HG03108 (cell line): ENCODE results near the gene PTPRN2.
"Not testable (repeated sequence)": the region's sequence is repeated elsewhere in the genome, so short reads cannot be mapped to it uniquely, and the experiment has no call there.

ENCODE experiments used
- ATAC-seq: cut with Tn5 transposase; IDR thresholded peaks from one replicate; pipeline ENCODE4 v1.9.1; 2021; ENCODE audit warnings: moderate library complexity; ENCODE audit not compliant: unreplicated experiment

PTPRN2 gene

GRCh38 chr7:158289231-158289630 lies 298.4 kb downstream of the PTPRN2 start:
- no peak for ATAC-seq

GRCh38 chr7:158286210-158286609 lies 301.4 kb downstream of the PTPRN2 start:
- no peak for ATAC-seq

GRCh38 chr7:158285383-158285770 lies 302.2 kb downstream of the PTPRN2 start:
- no peak for ATAC-seq

GRCh38 chr7:158284617-158285382 lies 302.8 kb downstream of the PTPRN2 start:
- ATAC-seq = no peak

- ATAC-seq = no peak
These were observed 303.5 kb downstream of the PTPRN2 start for GRCh38 chr7:158284121-158284520.

GRCh38 chr7:158283016-158283974 lies 304.3 kb downstream of the PTPRN2 start:
- no peak for ATAC-seq

- no peak for ATAC-seq
These were observed 305.1 kb downstream of the PTPRN2 start for GRCh38 chr7:158282461-158283001.

- ATAC-seq = no peak
These were observed 306.2 kb downstream of the PTPRN2 start for GRCh38 chr7:158281441-158281840.

- ATAC-seq = no peak
These were observed 307.0 kb downstream of the PTPRN2 start for GRCh38 chr7:158280448-158281144.

- ATAC-seq = no peak
These were observed 307.8 kb downstream of the PTPRN2 start for GRCh38 chr7:158279539-158280447.

GRCh38 chr7:158278745-158279320 lies 308.8 kb downstream of the PTPRN2 start:
- ATAC-seq = no peak

- ATAC-seq = no peak
These were observed 310.1 kb downstream of the PTPRN2 start for GRCh38 chr7:158277219-158278141.

- ATAC-seq = no peak
These were observed 311.0 kb downstream of the PTPRN2 start for GRCh38 chr7:158276414-158277218.

- ATAC-seq = no peak
These were observed 311.8 kb downstream of the PTPRN2 start for GRCh38 chr7:158275711-158276413.

GRCh38 chr7:158274996-158275395 lies 312.6 kb downstream of the PTPRN2 start:
- no peak for ATAC-seq

- no peak for ATAC-seq
These were observed 313.2 kb downstream of the PTPRN2 start for GRCh38 chr7:158274404-158274811.

GRCh38 chr7:158273756-158274342 lies 313.8 kb downstream of the PTPRN2 start:
- not testable (repeated sequence) for ATAC-seq
